Measurements from ENCODE around the gene NR6A1. TPM values are rescaled to one million over a fixed set of nuclear protein-coding genes. Genes with fewer than 3 reads are reported as not detected.

The NR6A1 gene
- polyA plus RNA-seq, 2 of the 4 experiments (the other 2 are of a cell fraction): 1.7 to 3.3 TPM

DNA sequence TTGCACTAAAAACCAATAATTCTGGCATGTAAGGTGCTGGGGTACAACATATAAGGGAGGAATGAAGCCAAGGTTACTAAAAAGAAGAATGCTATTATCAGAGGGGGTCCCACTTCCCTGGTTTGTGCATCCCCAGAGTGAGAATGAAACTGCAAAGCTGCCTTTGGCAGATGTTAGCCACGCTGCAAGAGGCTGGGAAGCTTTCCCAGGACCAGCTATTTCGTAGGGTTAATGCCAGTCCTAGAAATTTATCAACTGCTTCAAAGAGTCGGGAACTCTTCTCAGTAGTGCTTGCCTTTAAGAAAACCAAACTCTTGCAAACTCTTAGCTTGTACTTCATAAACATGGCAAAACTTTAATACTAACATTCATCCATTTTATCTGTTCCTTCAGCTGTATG lies 176.4 kb downstream of the NR6A1 start:
- DNase-seq (ENCODE audit: low read depth in 1 of 2, low spot score in 1 of 2) (no peak), FAIRE-seq (no peak), ATAC-seq (no peak)
- Histone ChIP-seq H3K27ac (no peak overlapping the region), H3K4me3 (no peak overlapping the region), H3K4me1 (peaks cover 21% of the 10 kb centered on the region; the same call in 2 of the 3 replicates), H3K9me3 (no peaks in the 10 kb centered on the region), H3K4me2 (no peak overlapping the region)
- WGBS (ENCODE audit: missing lambda C conversion rate): 85% methylated on average over 3 of the region's 3 CpGs
- ChIA-PET CTCF (interaction anchor here (0.6 to 7.2 kb wide), 6 partner anchors 9 to 1503 kb away, joined by 3 to 40 read pairs (median 4); no protein-coding TSS in a partner anchor), POLR2A (no interaction called here)
- TF ChIP-seq SMC3 (IDR thresholded peaks at IDR 0.05) (no peak), HOXB5 (CRISPR knock-in tag; IDR thresholded peaks at IDR 0.05) (no peak), RAD21 (conservative IDR thresholded peaks at IDR 0.05 in 1 of 2, IDR thresholded peaks at IDR 0.05 in 1 of 2) (no peak), TFCP2L1 (CRISPR knock-in tag; IDR thresholded peaks at IDR 0.05) (no peak), CHD4 (IDR thresholded peaks at IDR 0.05; ENCODE audit: borderline replicate concordance) (no peak), EP300 (IDR thresholded peaks at IDR 0.05) (no peak), JUNB (IDR thresholded peaks at IDR 0.05) (no peak), RFX5 (IDR thresholded peaks at IDR 0.05) (no peak), FOSL2 (IDR thresholded peaks at IDR 0.05) (no peak), FOSL2 (CRISPR knock-in tag; IDR thresholded peaks at IDR 0.05) (no peak)
- TF ChIP-seq, protein P1, sequence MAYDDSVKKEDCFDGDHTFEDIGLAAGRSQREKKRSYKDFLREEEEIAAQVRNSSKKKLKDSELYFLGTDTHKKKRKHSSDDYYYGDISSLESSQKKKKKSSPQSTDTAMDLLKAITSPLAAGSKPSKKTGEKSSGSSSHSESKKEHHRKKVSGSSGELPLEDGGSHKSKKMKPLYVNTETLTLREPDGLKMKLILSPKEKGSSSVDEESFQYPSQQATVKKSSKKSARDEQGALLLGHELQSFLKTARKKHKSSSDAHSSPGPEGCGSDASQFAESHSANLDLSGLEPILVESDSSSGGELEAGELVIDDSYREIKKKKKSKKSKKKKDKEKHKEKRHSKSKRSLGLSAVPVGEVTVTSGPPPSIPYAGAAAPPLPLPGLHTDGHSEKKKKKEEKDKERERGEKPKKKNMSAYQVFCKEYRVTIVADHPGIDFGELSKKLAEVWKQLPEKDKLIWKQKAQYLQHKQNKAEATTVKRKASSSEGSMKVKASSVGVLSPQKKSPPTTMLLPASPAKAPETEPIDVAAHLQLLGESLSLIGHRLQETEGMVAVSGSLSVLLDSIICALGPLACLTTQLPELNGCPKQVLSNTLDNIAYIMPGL (CRISPR knock-in tag; IDR thresholded peaks at IDR 0.05; ENCODE audit: borderline replicate concordance): no peak
- TF ChIP-seq, protein P2, sequence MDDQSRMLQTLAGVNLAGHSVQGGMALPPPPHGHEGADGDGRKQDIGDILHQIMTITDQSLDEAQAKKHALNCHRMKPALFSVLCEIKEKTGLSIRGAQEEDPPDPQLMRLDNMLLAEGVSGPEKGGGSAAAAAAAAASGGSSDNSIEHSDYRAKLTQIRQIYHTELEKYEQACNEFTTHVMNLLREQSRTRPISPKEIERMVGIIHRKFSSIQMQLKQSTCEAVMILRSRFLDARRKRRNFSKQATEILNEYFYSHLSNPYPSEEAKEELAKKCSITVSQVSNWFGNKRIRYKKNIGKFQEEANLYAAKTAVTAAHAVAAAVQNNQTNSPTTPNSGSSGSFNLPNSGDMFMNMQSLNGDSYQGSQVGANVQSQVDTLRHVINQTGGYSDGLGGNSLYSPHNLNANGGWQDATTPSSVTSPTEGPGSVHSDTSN (IDR thresholded peaks at IDR 0.05): no peak

DNA sequence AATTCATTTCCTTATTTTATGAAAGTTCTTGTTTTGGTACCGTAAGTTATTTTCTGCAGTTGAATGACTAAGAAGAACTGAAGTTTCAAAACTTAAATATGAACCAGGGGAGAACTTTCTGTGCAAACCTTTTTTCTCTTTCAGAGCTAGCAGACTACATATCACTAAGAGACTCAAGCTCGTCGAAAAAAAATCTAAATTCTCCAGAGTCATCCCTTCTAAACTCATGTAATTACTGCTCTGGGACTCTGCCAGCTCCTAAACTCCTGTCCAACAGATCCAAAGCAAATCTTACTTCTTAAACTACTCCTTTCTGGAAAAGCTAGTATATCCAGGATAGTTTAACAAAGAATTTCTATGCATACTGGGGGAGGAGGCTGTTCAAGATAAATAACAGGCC lies 176.9 kb downstream of the NR6A1 start:
- ATAC-seq: no peak
- Histone ChIP-seq H3K4me2 (no peak overlapping the region), H3K27ac (no peak overlapping the region), H3K4me1 (peaks cover 21% of the 10 kb centered on the region; the same call in 2 of the 3 replicates), H3K9me3 (no peaks in the 10 kb centered on the region), H3K4me3 (no peak overlapping the region)
- FAIRE-seq: no peak
- 91% methylated on average over 3 of the region's 3 CpGs for WGBS (ENCODE audit: missing lambda C conversion rate)
- ChIA-PET CTCF (interaction anchor here (0.7 to 7.2 kb wide), 6 partner anchors 9 to 42 kb away, joined by 3 to 40 read pairs (median 3); no protein-coding TSS in a partner anchor), POLR2A (no interaction called here)
- TF ChIP-seq EP300 (IDR thresholded peaks at IDR 0.05): no peak
- TF ChIP-seq ESRRA (IDR thresholded peaks at IDR 0.05; ENCODE audit: borderline replicate concordance, low read length): no peak
- TF ChIP-seq, protein P3, sequence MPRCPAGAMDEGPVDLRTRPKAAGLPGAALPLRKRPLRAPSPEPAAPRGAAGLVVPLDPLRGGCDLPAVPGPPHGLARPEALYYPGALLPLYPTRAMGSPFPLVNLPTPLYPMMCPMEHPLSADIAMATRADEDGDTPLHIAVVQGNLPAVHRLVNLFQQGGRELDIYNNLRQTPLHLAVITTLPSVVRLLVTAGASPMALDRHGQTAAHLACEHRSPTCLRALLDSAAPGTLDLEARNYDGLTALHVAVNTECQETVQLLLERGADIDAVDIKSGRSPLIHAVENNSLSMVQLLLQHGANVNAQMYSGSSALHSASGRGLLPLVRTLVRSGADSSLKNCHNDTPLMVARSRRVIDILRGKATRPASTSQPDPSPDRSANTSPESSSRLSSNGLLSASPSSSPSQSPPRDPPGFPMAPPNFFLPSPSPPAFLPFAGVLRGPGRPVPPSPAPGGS (IDR thresholded peaks at IDR 0.05): no peak
- TF ChIP-seq, protein P4, sequence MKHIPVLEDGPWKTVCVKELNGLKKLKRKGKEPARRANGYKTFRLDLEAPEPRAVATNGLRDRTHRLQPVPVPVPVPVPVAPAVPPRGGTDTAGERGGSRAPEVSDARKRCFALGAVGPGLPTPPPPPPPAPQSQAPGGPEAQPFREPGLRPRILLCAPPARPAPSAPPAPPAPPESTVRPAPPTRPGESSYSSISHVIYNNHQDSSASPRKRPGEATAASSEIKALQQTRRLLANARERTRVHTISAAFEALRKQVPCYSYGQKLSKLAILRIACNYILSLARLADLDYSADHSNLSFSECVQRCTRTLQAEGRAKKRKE (CRISPR knock-in tag; IDR thresholded peaks at IDR 0.05; ENCODE audit: low read depth): no peak
- TF ChIP-seq POLR2A (IDR thresholded peaks at IDR 0.05; ENCODE audit: low read length): no peak
- no peak for TF ChIP-seq CBX2 (IDR thresholded peaks at IDR 0.05; ENCODE audit: borderline replicate concordance, low read depth)
- no peak for TF ChIP-seq KDM1A (IDR thresholded peaks at IDR 0.05; ENCODE audit: low read depth)
- TF ChIP-seq RCOR1 (IDR thresholded peaks at IDR 0.05; ENCODE audit: low read depth, low read length): no peak
- TF ChIP-seq, protein P5, sequence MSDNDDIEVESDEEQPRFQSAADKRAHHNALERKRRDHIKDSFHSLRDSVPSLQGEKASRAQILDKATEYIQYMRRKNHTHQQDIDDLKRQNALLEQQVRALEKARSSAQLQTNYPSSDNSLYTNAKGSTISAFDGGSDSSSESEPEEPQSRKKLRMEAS (IDR thresholded peaks at IDR 0.05): no peak
- TF ChIP-seq SREBF2 (IDR thresholded peaks at IDR 0.05): no peak
- TF ChIP-seq NR3C1 (IDR thresholded peaks at IDR 0.05): no peak
- no peak for TF ChIP-seq MAFK (IDR thresholded peaks at IDR 0.05; ENCODE audit: partially characterized antibody)
- no peak for TF ChIP-seq RARB (CRISPR knock-in tag; IDR thresholded peaks at IDR 0.05)
- no peak for DNase-seq (ENCODE audit: low read depth in 1 of 2, low spot score in 1 of 2)

Data from A549 (cell line).